K562 (cell line): ENCODE data around the gene RSBN1L. TPM values are rescaled to one million over a fixed set of nuclear protein-coding genes. Genes with fewer than 3 reads are reported as not detected.

Source experiments
- ATF1 ChIP-seq, 2 experiments: fragments of 450-650 bp in 1 of 2; IDR thresholded peaks; 2 replicates each; pipeline ENCODE4 v1.6.1; 2016; ENCODE audit warnings: missing compliant biosample characterization in 1 of 2, missing genetic modification characterization in 1 of 2
- CBFA2T2 ChIP-seq: fragments of 450-650 bp; conservative IDR thresholded peaks from 2 replicates; pipeline ENCODE4 v1.6.1; 2017; ENCODE audit warnings: mild to moderate bottlenecking
- ETV1 ChIP-seq: fragments of 450-650 bp; conservative IDR thresholded peaks from 2 replicates; pipeline ENCODE4 v1.6.1; 2016; ENCODE audit warnings: missing genetic modification characterization, control low read depth, low read depth, missing compliant biosample characterization
- IFI16 ChIP-seq: fragments of 250-450 bp; sonication (Bioruptor Pico); IDR thresholded peaks from 2 replicates; pipeline ENCODE4 v2.1.2; 2022; ENCODE audit warnings: mild to moderate bottlenecking, inconsistent platforms
- IRF9 ChIP-seq: fragments of 450-650 bp; IDR thresholded peaks from 2 replicates; pipeline ENCODE4 v1.6.1; 2016; ENCODE audit warnings: missing biosample characterization, missing genetic modification characterization
- MBD1 ChIP-seq: fragments of 250-450 bp; sonication (Bioruptor Pico); IDR thresholded peaks from 2 replicates; pipeline ENCODE4 v1.8.0; 2022; ENCODE audit warnings: inconsistent platforms
- MEIS2 ChIP-seq: fragments of 450-650 bp; IDR thresholded peaks from 2 replicates; pipeline ENCODE4 v1.6.1; 2014; ENCODE audit warnings: mild to moderate bottlenecking; ENCODE audit not compliant: partially characterized antibody
- NFE2 ChIP-seq: IDR thresholded peaks from 2 replicates; pipeline ENCODE4 v1.6.1; 2014; ENCODE audit warnings: antibody characterized with exemption, low read depth
- POU5F1 ChIP-seq: fragments of 150-350 bp; IDR thresholded peaks from 2 replicates; pipeline ENCODE4 v1.6.1; 2014; ENCODE audit warnings: borderline replicate concordance, low read length, low read depth, mild to moderate bottlenecking; ENCODE audit not compliant: partially characterized antibody
- PPARD ChIP-seq: fragments of 250-450 bp; sonication (Bioruptor Pico); IDR thresholded peaks from 2 replicates; pipeline ENCODE4 v1.8.0; 2022; ENCODE audit warnings: inconsistent platforms, mild to moderate bottlenecking, moderate library complexity
- RNF2 ChIP-seq: sonication (generic); IDR thresholded peaks from 2 replicates; pipeline ENCODE4 v1.6.1; 2016
- SOX6 ChIP-seq: fragments of 450-650 bp; IDR thresholded peaks from 2 replicates; pipeline ENCODE4 v1.6.1; 2014; ENCODE audit warnings: mild to moderate bottlenecking
- STAT5B ChIP-seq: fragments of 250-450 bp; sonication (Bioruptor Pico); IDR thresholded peaks from 2 replicates; pipeline ENCODE4 v1.8.0; 2021; ENCODE audit warnings: mild to moderate bottlenecking, inconsistent platforms
- TOE1 ChIP-seq, 2 experiments: fragments of 450-650 bp in 1 of 2; sonication (generic) in 1 of 2; formaldehyde crosslinking in 1 of 2; IDR thresholded peaks; 2 replicates each; pipeline versions ENCODE4 v1.7.1 to v1.8.0; 2016 to 2022; ENCODE audit warnings: borderline replicate concordance in 2 of 2, mild to moderate bottlenecking in 2 of 2, antibody characterized with exemption in 1 of 2, inconsistent platforms in 1 of 2, low read depth in 1 of 2, missing genetic modification reagents in 1 of 2, moderate library complexity in 1 of 2
- ZBTB33 ChIP-seq: sonication (generic); formaldehyde crosslinking; IDR thresholded peaks from 2 replicates; pipeline ENCODE4 v1.8.1; 2023; ENCODE audit warnings: mild to moderate bottlenecking, missing genetic modification reagents
- ZFP36 ChIP-seq: fragments of 150-350 bp; IDR thresholded peaks from 2 replicates; pipeline ENCODE4 v1.6.1; 2018; ENCODE audit warnings: low read length, low read depth; ENCODE audit not compliant: partially characterized antibody
- ZNF174 ChIP-seq: fragments of 250-450 bp; sonication (Bioruptor Pico); IDR thresholded peaks from 2 replicates; pipeline ENCODE4 v1.4.0; 2020; ENCODE audit warnings: mild to moderate bottlenecking
- ZNF253 ChIP-seq: fragments of 250-450 bp; sonication (Bioruptor Pico); conservative IDR thresholded peaks from 2 replicates; pipeline ENCODE4 v1.6.1; 2021; ENCODE audit warnings: mild to moderate bottlenecking
- ZNF511 ChIP-seq: sonication (generic); formaldehyde crosslinking; IDR thresholded peaks from 2 replicates; pipeline ENCODE4 v1.8.0; 2022; ENCODE audit warnings: mild to moderate bottlenecking, missing genetic modification reagents
- ZNF699 ChIP-seq: fragments of 250-450 bp; sonication (Bioruptor Pico); IDR thresholded peaks from 2 replicates; pipeline ENCODE4 v1.8.0; 2021; ENCODE audit warnings: mild to moderate bottlenecking, moderate library complexity; ENCODE audit not compliant: insufficient replicate concordance
- polyA plus RNA-seq, 8 experiments: library from polyadenylated mRNA; depleted of rRNA in 4 of 8; stranded (reverse) in 5 of 8; unstranded in 3 of 8; fragments of >200 nt; fragmentation: Nextera tagmentation in 2 of 8; fragmentation: Illumina TruSeq in 1 of 8; extraction: Ambion mirVana in 2 of 8; extraction: Trizol in 1 of 8; gene quantifications; 2 replicates each; pipeline versions ENCODE4 v1.2.1 to v1.2.3, GENCODE V29; 2011 to 2014; ENCODE audit warnings: inconsistent platforms in 1 of 8, missing spikeins in 1 of 8
- total RNA-seq, 7 experiments: library from RNA; depleted of rRNA in 6 of 7; stranded (reverse); fragments of >200 nt in 6 of 7; fragmentation: Illumina TruSeq in 2 of 7; extraction: Trizol in 2 of 7; gene quantifications; 2 replicates each; pipeline versions ENCODE4 v1.2.1 to v1.2.3, GENCODE V29; 2011 to 2021; ENCODE audit warnings: low replicate concordance in 1 of 7
- TF ChIP-seq, protein P1 (sequence below): IDR thresholded peaks from 2 replicates; pipeline ENCODE4 v1.6.1; 2012; ENCODE audit warnings: low read depth, low read length, improper control_type of control experiment, borderline replicate concordance

The RSBN1L gene
- total and polyA plus RNA-seq, 9 of the 15 experiments (the other 6 are each of a cell fraction or from before 2014, with no cell fraction given) = 6.2 to 35.2 (median 20.1) TPM

GRCh38 chr7:77830649-77831355 is 134.5 kb downstream of the RSBN1L start (continued):
- TF ChIP-seq RNF2 (no peak), PPARD (CRISPR knock-in tag) (no peak), TOE1 (IDR thresholded peaks at IDR 0.05; ENCODE audit: borderline replicate concordance) (peak; percentile 16; the same call in 1 of the 2 replicates), TOE1 (CRISPR knock-in tag; IDR thresholded peaks at IDR 0.05; ENCODE audit: borderline replicate concordance, low read depth) (no peak), IRF9 (tag) (no peak), POU5F1 (no peak), SOX6 (peak; percentile 35; the same call in 1 of the 2 replicates), ATF1 (CRISPR knock-in tag; IDR thresholded peaks at IDR 0.05) (no peak), ATF1 (tag; IDR thresholded peaks at IDR 0.05) (no peak), ETV1 (no peak), STAT5B (no peak), ZNF253 (CRISPR knock-in tag) (no peak), ZBTB33 (CRISPR knock-in tag) (0 out of 2 replicates have a peak, but pooled peaks have one; percentile 51), MEIS2 (peak; percentile 16), MBD1 (no peak), NFE2 (peak; percentile 85), IFI16 (CRISPR knock-in tag) (no peak), ZFP36 (no peak), CBFA2T2 (no peak), ZNF174 (CRISPR knock-in tag) (no peak), ZNF511 (CRISPR knock-in tag) (no peak), ZNF699 (CRISPR knock-in tag) (no peak)
- TF ChIP-seq, protein P1, sequence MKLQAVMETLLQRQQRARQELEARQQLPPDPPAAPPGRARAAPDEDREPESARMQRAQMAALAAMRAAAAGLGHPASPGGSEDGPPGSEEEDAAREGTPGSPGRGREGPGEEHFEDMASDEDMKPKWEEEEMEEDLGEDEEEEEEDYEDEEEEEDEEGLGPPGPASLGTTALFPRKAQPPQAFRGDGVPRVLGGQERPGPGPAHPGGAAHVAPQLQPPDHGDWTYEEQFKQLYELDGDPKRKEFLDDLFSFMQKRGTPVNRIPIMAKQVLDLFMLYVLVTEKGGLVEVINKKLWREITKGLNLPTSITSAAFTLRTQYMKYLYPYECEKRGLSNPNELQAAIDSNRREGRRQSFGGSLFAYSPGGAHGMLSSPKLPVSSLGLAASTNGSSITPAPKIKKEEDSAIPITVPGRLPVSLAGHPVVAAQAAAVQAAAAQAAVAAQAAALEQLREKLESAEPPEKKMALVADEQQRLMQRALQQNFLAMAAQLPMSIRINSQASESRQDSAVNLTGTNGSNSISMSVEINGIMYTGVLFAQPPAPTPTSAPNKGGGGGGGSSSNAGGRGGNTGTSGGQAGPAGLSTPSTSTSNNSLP = no peak
